Effector CD4-positive, alpha-beta T cell (primary cell): Measurements from ENCODE around the gene EXT2.

ENCODE experiments used
- DNase-seq: peaks from one replicate; pipeline ENCODE4 v3.0.0-alpha.2; 2020

Gene EXT2

DNA sequence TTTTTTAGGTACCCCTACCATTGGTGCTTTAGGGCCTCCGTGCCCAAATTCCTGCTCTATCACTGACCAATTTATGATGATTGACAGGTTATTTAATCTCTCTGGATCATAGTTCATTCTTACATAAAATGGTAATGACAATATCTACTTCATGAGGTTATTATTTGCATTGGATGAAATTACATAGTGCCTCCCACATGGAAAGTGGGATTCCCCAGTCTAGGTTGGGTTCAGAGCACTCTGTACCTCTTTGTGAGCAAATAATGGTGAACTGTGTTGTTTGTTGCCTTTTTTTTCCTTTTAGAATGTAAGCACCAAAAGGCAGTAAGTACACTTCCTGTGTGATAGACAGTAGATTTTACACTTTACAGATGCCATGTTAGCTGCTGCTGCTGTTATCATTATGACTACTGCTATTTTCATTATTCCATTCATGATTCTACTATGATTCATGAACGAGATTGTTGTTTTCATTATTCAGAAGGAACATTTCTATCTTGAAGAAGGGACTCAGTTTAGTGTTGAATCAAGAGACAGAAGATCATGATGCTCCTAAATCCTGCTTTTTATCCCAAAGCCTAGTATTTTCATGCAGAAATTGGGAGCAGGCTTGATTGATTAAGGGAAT is 113.6 kb downstream of the EXT2 start:
- DNase-seq, result no peak

DNA sequence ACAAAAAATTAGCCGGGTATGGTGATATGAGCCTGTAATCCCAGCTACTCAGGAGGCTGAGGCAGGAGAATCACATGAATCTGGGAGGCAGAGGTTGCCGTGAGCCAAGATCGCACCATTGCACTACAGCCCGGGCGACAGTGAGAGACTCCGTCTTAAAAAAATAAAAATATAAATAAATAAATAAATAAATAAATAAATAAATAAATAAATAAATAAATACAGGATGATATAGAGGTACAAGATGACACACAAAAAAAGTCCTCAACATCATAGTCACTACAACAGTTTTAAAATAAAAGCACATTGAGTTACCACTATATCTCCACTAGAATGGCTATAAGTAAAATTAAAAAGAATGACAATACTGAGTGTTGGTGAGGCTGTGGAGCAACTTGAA is 116.7 kb downstream of the EXT2 start:
- DNase-seq, result no peak

DNA sequence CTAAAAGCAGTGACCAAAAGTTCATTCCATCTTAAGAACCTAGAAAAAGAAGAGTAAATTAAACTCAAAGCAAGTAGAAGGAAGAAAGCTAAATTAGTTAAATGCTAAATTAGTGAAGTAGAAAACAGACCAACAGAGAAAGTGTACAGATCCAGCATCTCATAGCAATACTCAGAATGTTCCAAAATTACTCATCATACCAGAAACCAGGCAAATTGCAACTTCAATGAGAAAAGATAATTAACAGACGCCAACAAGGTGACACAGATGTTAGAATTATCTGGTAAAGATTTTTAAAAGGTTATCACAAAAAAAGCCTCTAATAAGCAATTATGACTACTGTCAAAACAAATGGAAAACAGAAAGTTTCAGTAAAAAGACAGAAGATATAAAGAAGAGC is 117.7 kb downstream of the EXT2 start:
- DNase-seq, result no peak

DNA sequence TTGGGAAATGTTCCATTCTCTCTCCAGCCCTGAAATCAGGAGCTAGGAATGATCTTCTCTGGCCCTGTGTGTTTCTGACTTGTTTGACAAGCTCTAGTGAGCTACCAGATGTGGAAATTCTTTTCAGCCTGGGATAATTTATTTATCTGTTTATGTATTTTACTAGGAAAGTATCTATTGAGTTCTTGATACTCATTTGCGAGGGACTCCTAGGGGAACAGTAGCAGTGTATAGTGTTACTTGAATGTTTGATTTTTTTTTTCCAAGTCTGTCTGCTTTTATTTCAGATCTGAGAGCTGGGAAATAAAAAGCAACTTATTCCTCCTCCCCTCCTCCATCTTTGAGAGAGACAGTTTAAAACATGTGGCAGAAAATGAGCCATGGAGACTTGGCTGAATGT is 122.0 kb downstream of the EXT2 start:
- no peak for DNase-seq

DNA sequence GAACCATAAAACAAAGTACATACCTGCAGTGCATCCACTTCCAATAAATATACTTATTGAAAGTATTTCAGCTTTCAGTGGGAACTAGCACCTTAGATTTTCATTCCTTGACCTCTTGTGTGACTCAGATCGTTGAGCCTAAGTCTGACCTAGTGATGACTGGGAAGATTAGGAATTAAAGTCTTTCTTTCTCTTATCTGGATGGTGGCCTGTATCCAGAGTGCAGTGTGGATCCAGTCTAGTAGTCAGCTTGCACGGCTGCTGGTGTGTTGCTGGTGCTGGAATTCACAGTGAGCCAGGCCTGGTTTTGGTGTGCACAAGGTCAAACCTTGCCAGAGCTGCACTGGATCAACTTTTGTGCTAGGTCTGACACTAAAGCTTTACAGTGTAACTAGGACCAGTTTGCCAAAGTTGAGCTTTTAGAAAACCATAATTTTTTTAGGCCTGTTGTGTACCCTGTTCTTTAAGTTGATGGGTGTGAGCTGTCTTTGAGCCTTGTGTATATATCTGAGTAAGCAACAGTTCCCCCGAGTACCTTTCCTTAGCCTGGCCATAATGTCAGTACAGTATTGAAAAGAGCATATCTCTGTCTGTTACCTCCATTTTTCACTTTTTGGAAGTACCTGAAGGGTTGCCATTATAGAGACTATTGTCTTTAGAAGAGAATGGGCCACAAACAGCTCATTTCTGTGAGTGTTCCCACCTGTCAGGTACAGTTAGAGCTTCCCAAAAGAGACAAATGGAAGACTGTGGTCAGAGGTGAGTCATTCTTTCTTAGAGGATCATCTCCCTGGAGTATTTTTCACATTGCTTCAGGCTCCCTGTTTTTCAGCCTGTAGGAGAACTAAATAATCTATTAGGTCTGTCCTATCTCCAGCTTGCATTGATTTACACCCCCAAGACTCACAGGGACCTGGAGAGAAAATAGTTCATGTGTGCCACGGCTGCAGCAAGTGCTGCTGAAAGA is 124.6 kb downstream of the EXT2 start:
- DNase-seq, result no peak

DNA sequence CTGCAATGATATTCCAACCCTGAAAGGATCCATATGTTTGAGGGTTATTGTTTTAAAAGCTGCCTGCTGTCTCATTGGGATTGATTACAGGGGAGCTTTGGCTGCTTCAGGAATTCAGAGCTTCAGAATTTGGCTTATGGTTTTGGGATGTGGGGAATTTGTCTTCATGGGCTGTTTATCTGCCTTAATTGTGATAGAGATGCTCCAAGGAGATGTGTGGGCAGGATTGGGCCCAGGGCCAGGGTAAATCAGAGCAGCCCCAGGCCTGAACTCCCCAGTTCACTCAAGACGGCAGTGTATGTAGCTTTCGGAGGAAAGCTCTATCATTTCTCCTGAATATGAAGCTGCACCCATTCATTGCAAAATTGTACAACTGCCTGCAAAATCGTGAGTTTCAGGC is 126.0 kb downstream of the EXT2 start:
- DNase-seq, result no peak

DNA sequence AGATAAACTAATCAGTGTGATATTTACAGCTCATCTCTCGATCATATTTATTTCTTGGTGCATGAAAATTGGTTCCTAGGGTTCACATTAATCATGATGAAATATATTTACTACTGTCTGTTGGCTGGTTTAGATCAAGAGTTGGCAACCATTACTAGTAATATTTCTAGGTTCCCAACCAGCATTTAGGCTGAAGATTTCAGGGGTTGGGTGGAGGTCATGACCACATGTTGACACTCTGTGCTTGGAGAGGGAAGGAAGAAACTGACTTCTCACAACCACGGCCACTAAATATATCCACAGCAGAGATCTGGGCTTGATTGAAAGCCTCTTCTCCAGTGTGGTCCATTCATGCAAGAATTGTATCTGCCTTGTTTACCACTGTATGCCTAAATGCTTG is 126.5 kb downstream of the EXT2 start:
- DNase-seq, result no peak

DNA sequence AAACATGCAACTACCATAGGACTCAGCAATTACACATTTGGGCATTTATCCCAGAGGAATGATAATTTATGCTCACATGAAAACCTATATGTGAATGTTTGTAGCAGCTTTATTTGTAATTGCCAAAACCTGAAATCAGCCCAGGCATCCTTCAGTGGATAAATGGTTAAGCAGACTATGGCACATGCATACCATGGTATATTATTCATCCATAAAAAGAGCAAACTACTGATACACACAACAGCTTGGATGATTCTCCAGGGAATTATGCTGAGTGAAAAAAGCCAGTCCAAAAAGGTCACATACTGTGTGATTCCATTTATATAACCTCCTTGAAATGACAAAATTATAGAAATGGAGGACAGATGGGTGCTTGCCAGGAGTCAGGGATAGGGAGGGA is 127.8 kb downstream of the EXT2 start:
- no peak for DNase-seq

DNA sequence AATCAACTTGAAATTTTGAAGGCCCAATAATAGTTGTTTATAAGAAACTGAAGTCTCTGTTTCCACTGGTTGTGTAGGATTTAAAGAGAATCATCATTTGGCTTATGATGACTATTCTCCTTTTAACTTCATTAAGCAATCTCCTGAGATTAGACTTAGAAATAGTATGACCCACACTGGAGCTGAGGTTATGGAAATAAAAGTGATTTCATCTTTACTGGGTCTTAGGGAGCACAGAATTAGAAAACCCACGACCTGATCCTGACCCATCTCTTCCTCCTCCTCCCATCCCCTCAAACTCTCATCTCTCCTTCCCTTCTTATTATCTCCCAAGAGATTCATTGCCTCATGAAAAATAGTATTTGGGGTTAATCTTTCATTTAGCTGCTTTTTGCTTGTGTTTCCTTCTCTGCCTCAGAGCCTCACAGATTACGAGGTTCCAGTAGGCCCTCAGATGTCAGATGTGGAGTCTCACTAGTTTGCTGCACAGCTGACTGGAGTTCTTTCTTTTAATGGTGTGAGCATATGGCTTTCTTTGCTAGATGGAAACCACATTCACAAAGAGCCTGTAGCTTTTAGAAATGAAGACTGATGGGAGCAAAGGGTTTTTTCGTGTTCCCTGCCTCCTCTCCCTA is 129.5 kb downstream of the EXT2 start:
- no peak for DNase-seq

DNA sequence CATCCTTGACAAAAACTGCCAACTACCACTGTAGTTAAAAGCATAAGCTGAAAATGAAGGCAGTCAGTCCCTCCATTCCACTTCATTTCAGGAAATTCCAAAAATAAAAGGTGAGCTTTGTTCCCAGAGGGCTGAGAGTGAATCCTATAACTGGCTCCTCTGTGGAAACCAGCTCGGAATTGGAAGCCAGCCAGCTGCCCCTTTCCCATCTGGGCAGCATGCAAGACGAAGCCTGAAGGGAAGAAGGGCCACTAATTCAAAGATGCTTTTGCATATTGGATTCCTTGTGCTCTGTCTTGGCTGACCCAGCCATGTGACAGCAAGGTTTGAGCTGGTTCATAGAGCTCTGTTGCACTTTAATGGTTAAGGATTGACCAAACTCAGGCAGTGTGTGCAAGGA is 131.0 kb downstream of the EXT2 start:
- DNase-seq, result no peak

DNA sequence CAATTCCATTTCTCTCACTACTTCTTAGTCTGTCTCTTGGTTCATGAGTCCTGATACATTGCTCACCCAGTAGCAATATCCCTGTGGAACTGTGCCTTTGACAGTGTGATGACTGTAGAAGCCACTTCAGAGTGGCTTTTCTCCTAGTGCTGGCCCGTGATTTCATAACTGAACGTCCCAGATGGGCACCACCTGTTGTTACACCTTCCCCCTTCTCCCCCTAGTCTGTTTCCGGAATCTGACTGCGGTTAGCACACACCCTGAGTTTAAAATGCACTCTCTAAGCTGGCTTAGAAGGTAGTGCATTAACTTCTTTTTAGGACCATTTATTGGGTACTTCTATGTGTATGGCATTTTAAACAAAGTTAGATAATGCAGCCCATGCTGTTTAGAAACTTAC is 131.5 kb downstream of the EXT2 start:
- no peak for DNase-seq

DNA sequence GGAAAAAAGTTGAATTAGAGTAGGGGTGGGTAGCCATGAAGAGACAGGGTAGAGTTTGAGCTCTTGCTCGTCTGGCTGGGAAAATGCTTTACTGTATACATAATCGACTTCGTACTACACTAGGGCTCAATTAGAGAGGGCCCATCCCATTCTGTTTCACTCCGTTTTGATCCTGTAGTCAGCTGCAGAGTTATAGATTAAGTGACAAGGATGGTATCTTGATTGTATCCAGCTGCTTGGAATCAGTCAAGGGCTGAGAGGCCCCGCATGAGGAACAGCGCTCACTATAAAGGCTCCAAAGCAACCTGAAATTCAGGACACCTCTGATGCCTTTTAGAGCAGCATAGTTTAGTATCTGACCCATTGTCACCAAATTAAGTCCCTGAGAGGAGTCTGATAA is 132.9 kb downstream of the EXT2 start:
- DNase-seq, result no peak

DNA sequence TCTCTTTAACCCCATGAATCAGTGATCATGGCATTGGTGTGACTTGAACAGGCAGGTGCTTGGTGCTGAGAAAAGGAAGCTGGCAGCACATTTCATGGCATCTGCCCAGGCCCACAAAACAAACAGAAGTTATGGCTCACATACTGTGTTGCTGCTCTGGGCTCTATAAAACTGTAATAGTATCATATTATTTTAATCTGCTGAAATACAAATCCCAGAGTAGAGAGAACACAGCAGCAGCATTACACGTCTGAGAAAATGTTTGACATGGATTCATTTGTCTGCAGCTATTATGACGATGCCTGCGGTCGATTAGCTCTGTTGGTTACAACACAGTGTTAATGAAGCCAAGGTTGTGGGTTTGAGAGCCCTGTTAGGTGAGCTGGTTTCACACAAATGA is 133.6 kb downstream of the EXT2 start:
- no peak for DNase-seq

DNA sequence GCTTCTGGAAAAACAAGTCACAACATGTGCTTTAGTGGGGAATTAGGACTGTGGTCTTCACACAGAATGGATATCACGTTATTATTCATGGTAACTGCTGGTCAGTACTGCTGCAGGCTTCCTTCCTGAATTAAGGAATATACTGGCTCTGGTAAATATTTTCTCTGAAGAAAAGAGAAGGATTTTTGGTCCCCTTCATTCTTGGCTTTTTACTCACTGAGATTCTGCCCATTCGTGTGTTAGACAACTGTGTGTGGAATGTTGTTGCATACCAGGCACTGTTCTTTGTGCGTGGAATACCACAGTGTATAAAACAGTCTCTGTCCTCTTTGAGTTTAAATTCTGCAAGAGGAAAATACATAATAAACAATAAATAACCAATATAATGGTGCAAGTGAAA is 134.1 kb downstream of the EXT2 start:
- DNase-seq, result no peak

DNA sequence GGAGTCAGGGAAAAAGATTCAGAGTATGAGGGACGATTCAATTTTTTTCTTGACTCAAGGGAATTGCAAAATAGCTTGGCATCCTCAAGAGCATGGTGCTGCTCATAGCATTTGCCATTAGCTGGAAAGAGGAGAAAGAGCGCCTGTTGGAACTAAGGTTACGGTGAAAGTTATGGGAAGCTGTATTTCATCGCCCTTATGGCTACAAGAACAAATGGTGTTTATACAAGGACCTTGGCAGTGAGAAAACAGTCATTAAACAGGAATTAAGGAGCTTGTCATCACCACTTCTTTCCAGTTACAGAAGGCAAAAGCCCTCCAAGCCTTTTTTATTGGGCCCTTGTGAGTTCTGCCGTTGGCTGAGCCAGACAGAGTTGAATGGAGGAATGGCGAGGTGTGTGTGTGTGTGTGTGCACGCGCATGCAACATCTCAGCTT is 140.3 kb downstream of the EXT2 start:
- DNase-seq, result no peak

DNA sequence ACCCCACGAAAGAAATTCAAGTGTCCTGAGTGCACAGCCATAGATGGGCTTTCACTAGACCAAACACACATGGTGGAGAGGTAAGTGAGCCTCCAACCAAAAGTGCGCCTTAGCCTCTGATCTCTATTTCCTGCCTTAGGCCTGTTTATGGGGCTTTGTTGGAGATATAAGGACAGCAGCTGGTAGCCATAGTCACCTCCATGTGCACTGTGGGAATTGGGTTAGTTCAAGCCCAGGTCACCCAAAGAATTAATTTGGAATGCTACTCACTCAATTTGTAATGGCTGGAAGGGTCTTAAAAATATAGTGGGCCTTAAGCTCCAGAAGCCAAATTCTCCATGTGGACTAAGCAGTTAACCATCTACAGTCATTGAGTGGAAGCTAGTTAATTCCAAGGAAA is 140.8 kb downstream of the EXT2 start:
- no peak for DNase-seq

DNA sequence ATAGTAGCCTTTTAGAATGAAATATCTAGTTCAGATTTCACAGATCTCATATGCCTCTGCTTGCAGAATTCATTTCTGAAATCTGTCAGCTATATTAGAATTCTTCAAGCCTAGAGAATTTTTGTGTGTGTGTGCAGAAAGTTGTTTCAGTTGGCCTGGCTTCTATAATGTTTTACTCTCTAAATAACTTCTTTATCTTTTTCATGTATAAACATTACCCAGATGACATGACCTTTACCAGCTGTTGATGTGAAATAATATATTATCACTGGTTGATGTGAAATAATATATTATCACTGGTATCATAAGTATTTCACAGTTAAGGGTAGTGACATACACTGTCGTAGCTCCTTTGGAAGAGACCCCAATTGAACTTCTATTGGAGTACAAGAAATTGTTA is 141.7 kb downstream of the EXT2 start:
- no peak for DNase-seq

DNA sequence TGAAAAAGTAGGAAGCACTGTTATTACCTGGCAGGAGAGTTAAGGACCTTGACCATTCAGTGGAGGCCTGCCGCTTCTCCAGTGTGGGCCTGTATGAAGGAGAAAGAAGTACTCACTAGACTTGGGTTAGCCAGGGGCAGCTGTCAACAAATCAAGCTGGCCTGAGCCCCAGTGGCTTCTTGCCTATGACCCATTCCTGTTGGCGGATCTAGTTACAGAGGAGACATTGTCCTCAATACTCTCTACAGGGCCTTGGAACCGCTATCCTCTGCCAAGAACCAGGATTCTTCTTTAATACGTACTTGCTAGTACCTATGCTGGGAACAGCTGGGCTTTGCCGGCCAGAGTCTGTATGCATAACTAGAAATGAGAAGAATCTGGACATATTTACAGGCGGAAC is 146.4 kb downstream of the EXT2 start:
- DNase-seq, result no peak

DNA sequence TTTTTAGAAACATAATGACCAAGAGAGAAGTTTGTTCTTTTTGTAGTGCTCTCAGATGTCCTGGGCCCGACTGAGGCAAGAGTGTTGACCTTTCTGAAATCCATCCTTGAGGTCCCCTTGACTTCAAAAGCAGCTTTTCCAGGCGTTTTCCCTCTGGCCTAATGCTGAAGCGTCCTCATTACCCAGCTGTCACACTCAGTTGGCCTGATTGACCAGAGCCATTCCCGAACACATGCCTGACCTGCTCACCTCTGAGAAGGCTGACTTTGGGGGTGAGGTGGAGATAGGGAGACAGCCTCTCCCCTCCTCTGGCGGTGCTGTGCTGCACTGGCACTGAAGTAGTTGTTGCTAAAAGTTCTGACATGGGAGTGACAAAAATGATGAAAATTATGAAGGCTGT is 147.6 kb downstream of the EXT2 start:
- DNase-seq, result no peak

DNA sequence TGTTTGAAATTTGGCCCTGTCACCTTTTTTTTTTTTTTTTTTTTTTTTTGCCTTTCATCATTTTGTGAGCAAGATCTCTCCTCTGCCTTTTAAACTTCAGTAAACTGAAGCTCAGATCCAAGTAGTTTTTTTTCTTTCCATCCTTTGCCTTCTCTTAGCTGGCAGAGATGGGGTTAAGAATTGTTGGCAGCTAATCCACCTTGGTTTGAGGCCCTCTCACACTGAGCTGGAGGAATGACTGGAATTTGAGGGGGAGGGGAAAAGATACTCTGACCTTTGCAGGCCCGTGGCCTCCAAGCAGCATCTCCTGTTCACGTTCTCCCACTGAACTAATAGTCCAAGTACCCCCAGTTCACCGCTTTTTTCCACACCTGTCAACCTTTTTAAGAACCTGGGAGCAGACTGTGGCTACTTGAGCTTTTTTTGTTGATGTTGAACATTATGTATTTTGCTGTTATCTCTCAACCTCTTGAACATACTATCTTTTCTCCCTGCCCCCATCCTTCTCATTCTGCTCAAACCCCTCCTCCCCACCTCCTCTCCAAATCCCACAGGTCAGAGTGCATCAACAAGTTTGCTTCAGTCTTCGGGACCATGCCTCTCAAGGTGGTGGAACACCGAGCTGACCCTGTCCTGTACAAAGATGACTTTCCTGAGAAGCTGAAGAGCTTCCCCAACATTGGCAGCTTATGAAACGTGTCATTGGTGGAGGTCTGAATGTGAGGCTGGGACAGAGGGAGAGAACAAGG is 148.3 kb downstream of the EXT2 start:
- DNase-seq, result no peak

DNA sequence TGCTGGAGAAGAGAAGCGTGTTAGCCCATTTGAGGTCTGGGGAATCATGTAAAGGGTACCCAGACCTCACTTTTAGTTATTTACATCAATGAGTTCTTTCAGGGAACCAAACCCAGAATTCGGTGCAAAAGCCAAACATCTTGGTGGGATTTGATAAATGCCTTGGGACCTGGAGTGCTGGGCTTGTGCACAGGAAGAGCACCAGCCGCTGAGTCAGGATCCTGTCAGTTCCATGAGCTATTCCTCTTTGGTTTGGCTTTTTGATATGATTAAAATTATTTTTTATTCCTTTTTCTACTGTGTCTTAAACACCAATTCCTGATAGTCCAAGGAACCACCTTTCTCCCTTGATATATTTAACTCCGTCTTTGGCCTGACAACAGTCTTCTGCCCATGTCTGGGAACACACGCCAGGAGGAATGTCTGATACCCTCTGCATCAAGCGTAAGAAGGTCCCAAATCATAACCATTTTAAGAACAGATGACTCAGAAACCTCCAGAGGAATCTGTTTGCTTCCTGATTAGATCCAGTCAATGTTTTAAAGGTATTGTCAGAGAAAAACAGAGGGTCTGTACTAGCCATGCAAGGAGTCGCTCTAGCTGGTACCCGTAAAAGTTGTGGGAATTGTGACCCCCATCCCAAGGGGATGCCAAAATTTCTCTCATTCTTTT is 149.3 kb downstream of the EXT2 start:
- DNase-seq, result no peak

DNA sequence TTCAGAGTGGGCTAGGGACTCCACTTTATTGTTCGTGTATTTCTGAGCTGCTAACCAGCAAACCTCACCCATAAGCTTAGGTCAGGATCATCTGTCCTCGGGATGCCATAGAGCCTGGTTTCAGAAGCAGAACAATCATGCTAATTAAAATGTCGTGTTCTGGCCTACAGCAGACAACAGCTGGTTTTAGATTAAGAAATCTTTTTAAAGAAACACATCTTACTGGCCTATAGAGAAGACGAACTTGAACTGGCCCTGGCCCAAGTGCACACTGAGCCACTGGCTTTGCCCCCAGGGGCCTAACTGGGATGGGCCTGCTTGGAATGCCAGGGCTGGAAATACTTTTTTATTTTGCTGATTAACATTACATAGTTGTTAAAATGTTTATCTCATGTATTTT is 151.2 kb downstream of the EXT2 start:
- no peak for DNase-seq

DNA sequence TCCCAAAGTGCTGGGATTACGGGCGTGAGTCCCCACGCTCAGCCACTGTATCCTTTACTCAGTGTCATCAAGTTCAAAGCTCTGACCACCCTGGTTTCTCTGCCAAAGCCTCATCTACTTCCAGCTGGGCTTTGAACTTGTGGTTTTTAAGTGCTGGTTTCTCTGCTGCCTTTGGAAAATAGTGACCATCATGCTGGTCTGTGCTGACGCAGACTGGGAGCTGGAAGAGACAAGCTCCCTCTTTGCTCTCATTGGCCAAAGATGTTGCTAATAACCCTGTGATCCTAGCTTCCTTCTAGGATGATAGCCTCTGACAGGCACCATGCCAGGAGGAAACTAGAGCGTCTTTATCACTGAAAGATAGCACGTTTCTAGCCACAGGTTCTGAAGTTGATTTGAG is 152.0 kb downstream of the EXT2 start:
- no peak for DNase-seq
